K562 (cell line): ENCODE measurements around the gene ENDOU. TPM values are rescaled to one million over a fixed set of nuclear protein-coding genes. Genes with fewer than 3 reads are reported as not detected.
A peak's percentile ranks its signal among the peaks of the same experiment; 100 is the strongest.

Source experiments
- DPF2 ChIP-seq: fragments of 450-650 bp; IDR thresholded peaks from 2 replicates; pipeline ENCODE4 v1.6.1; 2016
- E2F8 ChIP-seq: fragments of 450-650 bp; IDR thresholded peaks from 2 replicates; pipeline ENCODE4 v1.7.1; 2018; ENCODE audit warnings: mild to moderate bottlenecking, low read depth; ENCODE audit not compliant: partially characterized antibody
- HDAC1 ChIP-seq, 2 experiments: fragments of 450-650 bp; IDR thresholded peaks; 2 replicates each; pipeline ENCODE4 v1.6.1; 2016 to 2017; ENCODE audit warnings: inconsistent platforms in 1 of 2, mild to moderate bottlenecking in 1 of 2, moderate library complexity in 1 of 2
- HNRNPUL1 ChIP-seq: fragments of 200-400 bp; formaldehyde crosslinking; IDR thresholded peaks from 2 replicates; pipeline ENCODE4 v1.6.1; 2017; ENCODE audit warnings: low read length
- L3MBTL2 ChIP-seq: fragments of 450-650 bp; IDR thresholded peaks from 2 replicates; pipeline ENCODE4 v1.6.1; 2016; ENCODE audit warnings: mild to moderate bottlenecking, moderate library complexity
- MAZ ChIP-seq, 2 experiments: fragments of 450-650 bp in 1 of 2; sonication (generic) in 1 of 2; formaldehyde crosslinking; IDR thresholded peaks in 1 of 2; conservative IDR thresholded peaks in 1 of 2; 2 replicates each; pipeline versions ENCODE4 v1.4.0 to v1.5.0; 2020; ENCODE audit warnings: mild to moderate bottlenecking in 1 of 2, missing genetic modification reagents in 1 of 2
- MTA2 ChIP-seq: fragments of 450-650 bp; IDR thresholded peaks from 2 replicates; pipeline ENCODE4 v1.6.1; 2016; ENCODE audit warnings: low read depth
- NFATC3 ChIP-seq: fragments of 450-650 bp; IDR thresholded peaks from 2 replicates; pipeline ENCODE4 v1.6.1; 2017; ENCODE audit warnings: mild to moderate bottlenecking
- NFXL1 ChIP-seq: fragments of 450-650 bp; formaldehyde crosslinking; IDR thresholded peaks from 2 replicates; pipeline ENCODE4 v1.4.0; 2021; ENCODE audit warnings: mild to moderate bottlenecking
- XRCC3 ChIP-seq: fragments of 450-650 bp; IDR thresholded peaks from 2 replicates; pipeline ENCODE4 v1.6.1; 2017; ENCODE audit warnings: mild to moderate bottlenecking, moderate library complexity
- YY1 ChIP-seq, 3 experiments: IDR thresholded peaks; 2 replicates each; pipeline ENCODE4 v1.6.1; 2011; ENCODE audit warnings: low read length in 2 of 3, mild to moderate bottlenecking in 2 of 3, moderate library complexity in 2 of 3, borderline replicate concordance in 1 of 3, control low read depth in 1 of 3, low read depth in 1 of 3; ENCODE audit not compliant: insufficient read depth in 3 of 3, insufficient replicate concordance in 2 of 3, control insufficient read depth in 1 of 3, insufficient read length in 1 of 3; ENCODE audit errors: extremely low read depth in 1 of 3
- ZBTB49 ChIP-seq: sonication (generic); formaldehyde crosslinking; IDR thresholded peaks from 2 replicates; pipeline ENCODE4 v1.8.0; 2022; ENCODE audit warnings: missing genetic modification reagents, mild to moderate bottlenecking, borderline replicate concordance
- ZFP1 ChIP-seq: fragments of 450-650 bp; formaldehyde crosslinking; IDR thresholded peaks from 2 replicates; pipeline ENCODE4 v1.4.0; 2020; ENCODE audit warnings: mild to moderate bottlenecking, mixed read lengths
- ZNF146 ChIP-seq: IDR thresholded peaks from one replicate; pipeline ENCODE4 v1.6.1; 2018; ENCODE audit warnings: missing compliant biosample characterization; ENCODE audit not compliant: unreplicated experiment
- ZNF165 ChIP-seq: fragments of 250-450 bp; sonication (Bioruptor Pico); IDR thresholded peaks from 2 replicates; pipeline ENCODE4 v1.4.0; 2020; ENCODE audit warnings: borderline replicate concordance
- ZNF280A ChIP-seq: fragments of 450-650 bp; IDR thresholded peaks from 2 replicates; pipeline ENCODE4 v1.6.1; 2018; ENCODE audit warnings: mild to moderate bottlenecking, low read depth; ENCODE audit not compliant: partially characterized antibody
- ZNF384 ChIP-seq: IDR thresholded peaks from 2 replicates; pipeline ENCODE4 v1.6.1; 2012; ENCODE audit warnings: low read depth, low read length, improper control_type of control experiment
- polyA plus RNA-seq, 8 experiments: library from polyadenylated mRNA; depleted of rRNA in 4 of 8; stranded (reverse) in 5 of 8; unstranded in 3 of 8; fragments of >200 nt; fragmentation: Nextera tagmentation in 2 of 8; fragmentation: Illumina TruSeq in 1 of 8; extraction: Ambion mirVana in 2 of 8; extraction: Trizol in 1 of 8; gene quantifications; 2 replicates each; pipeline versions ENCODE4 v1.2.1 to v1.2.3, GENCODE V29; 2011 to 2014; ENCODE audit warnings: inconsistent platforms in 1 of 8, missing spikeins in 1 of 8
- total RNA-seq, 7 experiments: library from RNA; depleted of rRNA in 6 of 7; stranded (reverse); fragments of >200 nt in 6 of 7; fragmentation: Illumina TruSeq in 2 of 7; extraction: Trizol in 2 of 7; gene quantifications; 2 replicates each; pipeline versions ENCODE4 v1.2.1 to v1.2.3, GENCODE V29; 2011 to 2021; ENCODE audit warnings: low replicate concordance in 1 of 7
- TF ChIP-seq, protein P1 (sequence below): IDR thresholded peaks from 2 replicates; pipeline ENCODE4 v1.6.1; 2011; ENCODE audit warnings: borderline replicate concordance, low read depth, mild to moderate bottlenecking, moderate library complexity, low read length; ENCODE audit not compliant: insufficient read depth, poor library complexity, severe bottlenecking

Gene ENDOU
- total and polyA plus RNA-seq, 9 of the 15 experiments (the other 6 are each of a cell fraction or from before 2014, with no cell fraction given): 0.03 TPM; not detected in 8

GRCh38 chr12:47705566-47706425 is 19.5 kb downstream of the ENDOU start, which contains the start of gene RPAP3 (continued):
- no peak for TF ChIP-seq E2F8
- no peak for TF ChIP-seq ZFP1
- no peak for TF ChIP-seq HNRNPUL1
- TF ChIP-seq L3MBTL2: peak; percentile 20; the same call in 1 of the 2 replicates
- peak in 2 of 3 experiments; percentile 15 to 69 for TF ChIP-seq YY1 (IDR thresholded peaks at IDR 0.05; ENCODE audit: borderline replicate concordance in 1 of 3, control insufficient read depth in 1 of 3, extremely low read depth in 1 of 3, insufficient read depth in 3 of 3, insufficient read length in 1 of 3, insufficient replicate concordance in 2 of 3, low read depth in 1 of 3, low read length in 2 of 3)
- TF ChIP-seq NFXL1 (CRISPR knock-in tag): no peak
- TF ChIP-seq XRCC3: no peak
- peak; percentile 84 for TF ChIP-seq DPF2
- no peak for TF ChIP-seq ZNF146 (CRISPR knock-in tag)
- TF ChIP-seq, protein P1, sequence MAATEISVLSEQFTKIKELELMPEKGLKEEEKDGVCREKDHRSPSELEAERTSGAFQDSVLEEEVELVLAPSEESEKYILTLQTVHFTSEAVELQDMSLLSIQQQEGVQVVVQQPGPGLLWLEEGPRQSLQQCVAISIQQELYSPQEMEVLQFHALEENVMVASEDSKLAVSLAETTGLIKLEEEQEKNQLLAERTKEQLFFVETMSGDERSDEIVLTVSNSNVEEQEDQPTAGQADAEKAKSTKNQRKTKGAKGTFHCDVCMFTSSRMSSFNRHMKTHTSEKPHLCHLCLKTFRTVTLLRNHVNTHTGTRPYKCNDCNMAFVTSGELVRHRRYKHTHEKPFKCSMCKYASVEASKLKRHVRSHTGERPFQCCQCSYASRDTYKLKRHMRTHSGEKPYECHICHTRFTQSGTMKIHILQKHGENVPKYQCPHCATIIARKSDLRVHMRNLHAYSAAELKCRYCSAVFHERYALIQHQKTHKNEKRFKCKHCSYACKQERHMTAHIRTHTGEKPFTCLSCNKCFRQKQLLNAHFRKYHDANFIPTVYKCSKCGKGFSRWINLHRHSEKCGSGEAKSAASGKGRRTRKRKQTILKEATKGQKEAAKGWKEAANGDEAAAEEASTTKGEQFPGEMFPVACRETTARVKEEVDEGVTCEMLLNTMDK: peak; percentile 88
- TF ChIP-seq HDAC1 (IDR thresholded peaks at IDR 0.05): peak in 1 of 2 experiments; percentile 77; a peak in 2 of 4 replicates
- peak; percentile 32; the same call in 1 of the 2 replicates for TF ChIP-seq NFATC3
- TF ChIP-seq ZNF280A: no peak
- TF ChIP-seq ZBTB49 (CRISPR knock-in tag): no peak
- peak; percentile 43 to 69; a peak in 3 of 4 replicates for TF ChIP-seq MAZ (CRISPR knock-in tag; conservative IDR thresholded peaks at IDR 0.05 in 1 of 2, IDR thresholded peaks at IDR 0.05 in 1 of 2)
- no peak for TF ChIP-seq ZNF384
- TF ChIP-seq ZNF165 (CRISPR knock-in tag): no peak
- TF ChIP-seq MTA2: peak; percentile 47
